Stromal cell of bone marrow (primary cell): ENCODE measurements around the gene USP32.
A peak's percentile ranks its signal among the peaks of the same experiment; 100 is the strongest.
"Not testable (repeated sequence)": the region's sequence is repeated elsewhere in the genome, so short reads cannot be mapped to it uniquely, and the experiment has no call there.

ENCODE experiments used
- DNase-seq: peaks from one replicate; pipeline ENCODE4 v3.0.0-alpha.2; 2012; ENCODE audit warnings: low read depth

USP32 gene

DNA sequence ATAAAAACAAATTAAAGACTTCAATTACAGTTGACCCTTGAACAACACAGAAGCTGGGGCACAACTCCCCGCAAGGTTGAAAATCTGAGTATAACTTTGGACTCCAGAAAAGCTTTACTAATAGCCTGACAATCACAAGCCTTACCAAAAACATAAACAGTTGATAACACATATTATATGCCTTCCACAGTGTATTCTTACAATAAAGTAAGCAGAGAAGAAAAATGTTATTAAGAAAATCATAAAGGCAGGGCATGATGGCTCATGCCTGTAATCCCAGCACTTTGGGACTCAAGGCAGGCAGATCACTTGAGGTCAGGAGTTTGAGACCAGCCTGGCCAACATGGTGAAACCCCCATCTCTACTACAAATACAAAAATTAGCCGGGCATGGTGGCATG, 58.9 kb downstream of the USP32 start:
- DNase-seq, result not testable (repeated sequence)

DNA sequence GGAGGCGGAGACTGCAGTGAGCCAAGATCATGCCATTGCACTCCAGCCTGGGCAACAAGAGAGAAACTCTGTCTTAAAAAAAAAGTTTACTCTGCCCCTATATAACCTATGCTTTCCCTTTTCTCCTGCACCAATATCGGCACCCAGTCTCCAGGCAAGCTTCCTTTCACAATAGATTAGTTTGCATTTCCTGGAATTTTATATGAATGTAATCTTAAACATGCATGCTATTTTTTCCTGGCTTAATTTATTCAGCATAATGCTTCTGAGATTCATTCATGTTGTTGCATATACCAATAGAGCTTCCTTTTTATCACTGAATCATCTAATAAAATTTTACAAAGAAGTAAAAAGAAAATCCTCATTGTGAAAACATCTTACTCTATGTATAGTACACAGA, 59.4 kb downstream of the USP32 start:
- DNase-seq, result no peak

DNA sequence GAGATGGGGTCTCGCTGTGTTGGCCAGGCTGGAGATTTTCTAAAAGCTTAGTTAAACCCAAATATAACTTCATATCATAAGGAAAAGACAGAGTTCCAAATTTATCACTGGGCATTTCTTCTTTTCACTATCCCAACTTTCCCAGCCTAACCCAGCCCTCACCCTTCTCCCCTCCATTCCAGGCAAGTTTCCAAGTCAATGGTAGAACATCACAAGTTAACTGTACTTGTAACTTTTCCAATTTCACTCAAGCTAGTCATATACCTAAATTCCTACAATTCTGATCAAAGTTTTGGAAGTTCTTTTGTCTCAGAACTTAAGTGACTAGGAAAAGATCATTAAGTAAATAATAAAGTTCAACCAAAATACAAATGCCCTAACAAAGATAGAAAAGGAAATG, 61.2 kb downstream of the USP32 start:
- no peak for DNase-seq

DNA sequence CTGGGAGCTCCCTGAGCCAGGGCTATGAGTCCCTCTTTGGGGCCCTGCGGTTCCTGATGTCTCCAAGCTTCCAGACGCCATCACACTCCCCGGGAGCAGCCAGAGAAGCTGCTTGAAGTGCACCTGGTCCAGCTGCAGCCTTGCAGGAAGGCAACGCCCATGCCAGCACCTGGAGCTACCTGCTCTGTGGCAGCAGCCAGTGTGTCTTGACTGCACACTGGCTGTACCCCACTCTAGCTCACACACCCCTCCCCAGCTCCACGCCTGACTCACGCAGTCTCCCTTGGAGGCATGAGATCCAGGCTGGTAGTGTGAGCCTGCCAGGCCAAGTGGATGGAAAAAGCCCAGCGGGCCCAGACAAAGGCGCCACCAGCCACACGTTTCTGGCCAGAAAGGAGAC, 63.3 kb downstream of the USP32 start:
- DNase-seq, result no peak

DNA sequence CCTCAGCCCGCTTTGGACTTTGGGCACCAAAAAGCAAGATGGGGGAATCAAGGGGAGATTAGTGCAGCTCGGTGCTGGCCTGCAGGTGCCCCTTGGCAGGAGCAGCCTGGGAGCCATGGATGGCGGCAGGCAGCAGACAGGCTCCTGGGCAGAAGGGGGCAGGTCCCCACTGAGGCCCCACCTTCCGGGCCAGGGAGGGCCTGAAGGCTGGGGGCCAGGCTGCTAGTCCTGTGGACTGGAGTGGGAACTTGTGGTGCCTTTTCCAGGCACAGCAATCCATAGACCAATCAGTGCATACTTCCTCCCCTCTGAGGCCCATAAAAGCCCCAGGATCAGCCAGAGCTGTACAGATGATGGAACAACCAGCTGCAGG, 64.0 kb downstream of the USP32 start:
- no peak for DNase-seq

DNA sequence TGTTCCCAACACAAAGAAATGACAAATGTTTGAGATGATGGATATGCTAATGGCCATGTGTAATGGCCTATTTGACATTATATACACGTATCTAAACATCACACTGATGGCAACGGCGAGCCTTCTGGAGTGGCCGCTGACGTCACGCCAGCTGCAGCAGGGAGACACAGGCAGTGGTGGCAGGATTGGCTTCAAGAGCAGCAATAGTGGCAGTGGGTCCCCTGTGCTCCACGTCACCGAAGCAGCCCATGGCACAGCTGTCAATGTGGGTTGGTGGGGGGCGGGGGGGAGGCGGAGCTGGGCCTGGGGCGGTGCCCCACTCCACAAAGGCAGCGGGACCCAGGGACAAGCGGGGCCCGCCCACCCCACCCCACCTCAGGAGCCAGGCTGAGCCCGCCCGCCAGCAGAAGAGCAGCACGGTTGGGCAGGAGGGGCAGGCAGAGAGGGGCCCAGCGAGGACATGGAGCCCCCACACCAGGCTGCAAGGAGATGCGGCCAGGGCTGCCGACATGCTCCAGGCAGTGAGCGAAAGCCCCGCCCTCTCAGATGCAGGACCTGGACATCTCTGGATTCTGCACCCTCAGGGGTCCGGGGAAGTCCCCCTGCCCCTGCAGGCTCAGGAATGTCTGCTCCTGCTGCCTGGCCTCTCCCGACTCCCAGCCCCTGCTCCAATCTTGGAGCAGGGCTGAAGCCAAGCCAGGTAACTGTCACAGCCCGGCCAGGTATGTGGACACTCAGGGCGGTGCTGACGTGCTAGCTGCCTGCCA, 64.6 kb downstream of the USP32 start:
- no peak for DNase-seq

DNA sequence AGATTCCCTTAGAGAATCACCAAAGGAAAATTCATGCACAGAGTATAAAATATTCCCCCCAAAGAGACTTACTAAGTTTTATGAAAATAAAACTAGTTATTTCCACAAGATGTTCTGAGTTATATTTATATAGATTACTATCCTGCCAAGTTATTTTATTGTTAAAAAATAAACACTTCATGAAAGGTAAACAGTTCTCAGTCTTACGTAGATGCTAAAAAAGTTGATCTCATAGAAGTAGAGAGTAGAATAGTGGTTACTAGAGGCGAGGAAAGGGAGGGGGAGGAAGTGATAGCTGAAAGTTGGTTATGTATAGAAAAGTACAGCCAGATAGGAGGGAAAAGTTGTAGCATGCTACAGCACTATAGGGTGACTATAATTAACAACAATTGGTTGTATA, 65.2 kb downstream of the USP32 start:
- DNase-seq, result no peak

DNA sequence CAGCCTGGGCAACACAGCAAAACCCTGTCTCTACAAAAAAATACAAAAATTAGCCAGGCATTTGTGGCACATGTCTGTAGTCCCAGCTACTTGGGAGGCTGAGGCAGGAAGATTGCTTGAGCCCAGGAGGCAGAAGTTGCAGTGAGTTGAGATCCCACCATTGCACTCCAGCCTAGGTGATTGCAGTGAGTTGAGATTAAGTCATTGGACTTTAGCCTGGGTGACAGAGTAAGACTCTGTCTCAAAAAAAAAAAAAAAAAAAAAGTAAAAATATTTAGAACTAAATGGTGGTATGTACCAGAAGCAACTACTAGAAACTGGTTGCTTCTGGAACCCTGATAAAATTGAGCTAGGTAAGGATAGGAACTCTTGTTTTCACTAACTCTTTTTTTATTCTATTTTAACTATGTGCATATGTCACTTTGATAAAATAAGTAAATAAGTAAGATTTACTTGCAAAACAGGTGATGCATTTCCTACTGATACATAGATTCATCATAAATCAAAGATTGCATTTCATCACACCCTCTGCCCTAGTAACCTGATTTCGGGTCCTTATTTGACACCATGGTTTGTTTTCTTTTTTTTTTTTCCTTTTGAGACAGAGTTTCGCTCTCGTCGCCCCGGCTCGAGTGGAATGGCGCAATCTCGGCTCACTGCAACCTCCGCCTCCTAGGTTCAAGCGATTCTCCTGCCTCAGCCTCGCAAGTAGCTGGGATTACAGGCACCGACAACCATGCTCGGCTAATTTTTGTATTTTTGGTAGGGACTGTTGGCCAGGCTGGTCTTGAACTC, 66.0 kb downstream of the USP32 start:
- no peak for DNase-seq

DNA sequence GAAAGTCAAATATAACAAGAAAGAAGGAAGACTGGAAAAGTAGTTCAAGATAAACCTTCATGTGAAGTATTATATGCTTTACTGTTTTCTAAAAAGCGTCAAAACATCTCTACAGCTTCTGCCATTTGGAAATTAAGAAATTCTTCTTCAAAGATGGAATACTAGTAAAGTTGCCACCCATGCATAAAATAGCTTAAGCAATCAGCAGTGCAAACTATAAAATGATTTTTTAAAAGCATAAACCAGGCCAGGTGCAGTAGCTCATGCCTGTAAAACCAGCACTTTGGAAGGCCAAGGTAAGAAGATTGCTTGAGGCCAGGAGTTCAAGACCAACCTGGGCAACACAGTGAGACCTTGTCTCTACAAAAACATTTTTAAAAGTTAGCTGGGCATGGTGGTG, 68.2 kb downstream of the USP32 start:
- DNase-seq, result no peak

DNA sequence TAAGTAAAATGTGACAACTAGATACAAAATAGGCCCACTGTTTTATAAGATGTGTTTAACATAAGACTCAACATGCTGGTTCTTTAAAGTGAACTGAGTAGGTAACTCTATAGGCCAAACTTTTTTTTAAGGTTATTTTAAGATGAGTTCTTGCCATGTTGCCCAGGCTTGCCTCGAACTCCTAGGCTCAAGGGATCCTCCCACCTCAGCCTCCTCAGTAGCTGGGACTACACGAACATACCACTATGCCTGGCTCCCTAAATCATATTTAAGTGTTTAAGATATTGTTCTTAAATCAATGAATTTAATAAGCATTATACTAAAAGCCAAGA, 69.9 kb downstream of the USP32 start:
- DNase-seq, result no peak

DNA sequence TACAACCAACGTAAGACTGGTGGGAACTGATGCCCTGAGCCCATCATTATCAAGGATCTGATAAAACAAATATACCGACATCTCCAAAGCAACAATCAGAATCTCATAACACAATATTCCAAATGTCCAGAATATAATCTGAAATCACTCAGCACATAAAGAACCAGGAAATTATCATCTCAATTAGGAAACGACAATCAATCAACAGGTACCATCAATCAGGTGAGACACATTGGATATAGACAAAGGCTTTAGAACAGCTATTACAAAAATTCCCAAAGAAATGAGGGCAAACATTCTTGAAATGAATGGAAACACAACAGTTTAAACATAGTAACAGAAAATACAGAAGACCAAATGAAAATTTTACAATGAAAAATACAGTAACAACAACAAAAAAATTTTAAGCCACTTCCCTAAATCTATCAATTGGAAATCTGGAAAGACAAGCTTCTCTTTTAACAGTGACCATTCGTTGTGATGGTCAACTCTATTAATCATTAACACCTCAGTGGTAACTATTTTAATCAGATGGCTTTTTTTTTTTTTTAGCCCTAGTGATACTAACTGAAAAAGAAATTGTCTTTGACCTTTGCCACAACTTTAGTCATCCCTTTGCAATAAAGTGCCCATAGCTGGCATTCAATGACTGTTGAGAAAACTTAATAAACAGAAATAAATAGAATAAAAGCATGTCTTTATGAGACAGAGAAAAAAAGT, 70.4 kb downstream of the USP32 start:
- no peak for DNase-seq

DNA sequence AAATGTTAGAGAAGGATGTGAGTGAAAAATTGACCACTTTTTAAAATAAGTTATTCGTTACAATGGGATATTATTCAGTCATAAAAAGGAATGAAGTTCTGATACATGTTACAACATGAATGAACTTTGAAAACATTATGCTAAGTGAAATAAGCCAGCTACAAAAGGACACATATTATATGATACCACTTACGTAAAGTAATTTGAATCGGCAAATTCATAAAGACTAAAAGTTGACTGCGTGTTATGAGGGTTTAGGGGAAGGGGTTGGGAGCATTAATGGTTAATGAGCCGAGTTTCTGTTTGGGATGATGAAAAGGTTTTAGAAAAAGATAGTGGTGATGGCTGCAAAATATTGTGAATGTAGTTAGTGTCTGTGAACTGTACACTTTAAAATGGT, 73.1 kb downstream of the USP32 start:
- DNase-seq, result no peak

DNA sequence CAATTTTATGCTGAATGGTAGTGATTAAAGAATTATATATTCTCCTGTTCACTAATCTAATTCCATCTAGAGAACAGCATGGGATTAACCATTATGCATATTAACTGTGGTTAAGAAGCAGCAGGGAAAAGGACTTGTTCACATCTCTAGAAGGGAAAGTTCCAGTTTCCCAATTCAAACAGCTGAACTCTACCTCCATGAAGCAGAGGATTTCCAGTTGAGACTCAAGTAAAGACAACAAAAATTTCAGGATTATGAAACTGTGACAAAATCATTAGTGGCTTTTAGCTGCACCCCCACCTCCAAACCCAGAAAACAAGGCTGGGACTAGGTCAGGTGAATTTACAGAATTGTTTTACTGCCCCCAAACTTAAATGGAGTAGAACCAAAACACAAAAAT, 73.6 kb downstream of the USP32 start:
- DNase-seq, result no peak

DNA sequence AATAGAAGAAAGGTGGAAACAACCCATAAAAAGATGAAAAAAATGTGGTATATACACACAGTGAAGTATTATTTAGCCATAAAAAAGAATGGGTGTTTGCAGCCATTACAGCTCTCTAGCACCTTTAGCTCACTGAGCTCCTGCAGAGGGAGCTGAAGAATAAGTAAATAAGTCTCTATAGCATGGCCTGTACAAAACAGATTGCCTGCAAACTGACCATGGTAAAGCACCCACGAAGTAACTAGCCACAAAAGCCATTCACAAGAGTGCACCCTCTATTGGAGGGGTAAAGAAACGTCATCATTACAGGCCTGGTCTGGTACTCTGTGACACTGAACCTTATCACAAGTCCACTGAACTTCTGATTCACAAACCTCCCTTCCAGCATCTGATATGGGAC, 76.3 kb downstream of the USP32 start:
- DNase-seq, result no peak

DNA sequence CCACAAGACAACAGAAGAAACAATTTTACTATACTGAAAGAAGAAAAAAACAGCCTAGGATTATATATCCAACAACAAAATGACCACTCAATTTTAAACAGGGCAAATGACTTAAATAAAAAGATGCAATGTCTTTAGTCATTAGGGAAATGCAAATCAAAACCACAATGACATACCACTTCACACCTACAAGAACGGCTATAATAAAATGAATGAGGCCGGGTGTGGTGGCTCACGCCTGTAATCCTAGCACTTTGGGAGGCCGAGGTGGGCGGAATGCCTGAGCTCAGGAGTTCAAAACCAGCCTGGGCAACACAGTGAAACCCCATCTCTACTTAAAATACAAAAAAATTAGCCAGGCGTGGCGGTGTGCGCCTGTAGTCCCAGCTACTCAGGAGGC, 77.0 kb downstream of the USP32 start:
- DNase-seq, result not testable (repeated sequence)

DNA sequence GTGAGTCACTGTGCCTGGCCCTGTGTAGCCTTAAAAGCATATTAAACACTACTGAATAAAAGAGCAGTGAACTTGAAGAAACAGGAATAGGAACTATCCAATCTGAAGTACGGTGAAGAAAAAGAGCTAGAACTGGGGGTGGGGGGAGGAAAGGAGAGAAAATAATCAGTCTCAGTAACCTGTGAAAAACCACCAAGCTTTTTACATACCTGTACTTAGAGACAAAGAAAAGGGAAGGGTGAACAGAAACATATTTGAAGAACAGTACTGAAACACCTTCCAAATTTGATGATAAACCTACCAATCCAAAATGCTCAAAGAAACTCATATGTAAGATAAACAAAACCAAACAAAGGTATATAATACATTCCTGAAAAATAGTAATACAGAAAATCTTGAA, 77.5 kb downstream of the USP32 start:
- no peak for DNase-seq

DNA sequence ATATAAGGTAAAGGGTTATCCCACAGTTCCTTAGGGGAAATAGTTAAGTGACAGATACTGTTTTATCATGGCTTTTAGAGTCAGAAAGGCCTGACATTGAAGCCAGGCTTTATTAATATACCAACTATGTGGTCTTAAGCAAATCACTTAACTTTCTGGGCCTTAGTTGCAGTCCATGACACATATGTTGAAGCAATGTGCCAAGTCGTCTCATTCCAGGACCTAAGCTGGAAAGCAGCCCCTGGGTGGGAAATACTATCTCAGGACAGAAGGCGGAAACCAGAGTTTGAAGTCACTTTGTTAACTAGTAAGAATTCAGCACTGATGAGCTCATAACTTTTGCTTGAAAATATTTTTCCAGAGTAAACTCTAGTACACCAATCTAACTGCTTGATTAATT, 80.0 kb downstream of the USP32 start:
- peak; percentile 9 for DNase-seq

DNA sequence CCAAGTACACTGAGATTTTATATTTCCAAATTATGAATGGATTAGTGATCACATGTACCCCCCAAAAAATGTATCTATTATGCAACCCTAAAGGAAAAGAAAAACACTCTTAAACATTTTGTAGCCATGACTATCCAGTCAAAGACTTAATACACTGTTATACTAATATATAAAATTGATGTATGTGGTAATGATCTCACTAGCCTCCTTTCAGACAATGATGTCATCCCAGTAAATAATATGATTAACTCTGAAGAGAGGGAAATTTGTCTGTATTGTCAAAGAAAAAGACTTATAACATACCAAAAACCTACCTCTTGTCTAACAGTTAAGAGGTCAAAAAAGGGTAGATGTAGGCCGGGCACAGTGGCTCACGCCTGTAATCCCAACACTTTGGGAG, 80.7 kb downstream of the USP32 start:
- no peak for DNase-seq

DNA sequence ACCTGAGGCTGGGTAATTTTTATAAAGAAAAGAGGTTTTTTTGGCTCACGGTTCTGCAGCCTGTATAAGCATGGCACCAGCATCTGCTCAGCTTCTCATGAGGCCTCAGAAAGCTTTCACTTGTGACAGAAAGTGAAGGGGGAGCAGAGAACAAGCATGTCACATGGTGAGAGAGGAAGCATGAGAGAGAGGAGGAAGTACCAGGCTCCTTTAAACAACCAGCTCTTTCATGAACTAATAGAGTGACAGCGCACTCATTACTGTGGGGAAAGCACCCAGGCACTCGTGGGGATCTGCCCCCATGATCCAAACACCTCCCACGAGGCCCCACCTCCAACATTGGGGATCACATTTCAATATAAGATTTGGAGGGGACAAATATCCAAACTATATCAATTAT, 86.8 kb downstream of the USP32 start:
- no peak for DNase-seq

DNA sequence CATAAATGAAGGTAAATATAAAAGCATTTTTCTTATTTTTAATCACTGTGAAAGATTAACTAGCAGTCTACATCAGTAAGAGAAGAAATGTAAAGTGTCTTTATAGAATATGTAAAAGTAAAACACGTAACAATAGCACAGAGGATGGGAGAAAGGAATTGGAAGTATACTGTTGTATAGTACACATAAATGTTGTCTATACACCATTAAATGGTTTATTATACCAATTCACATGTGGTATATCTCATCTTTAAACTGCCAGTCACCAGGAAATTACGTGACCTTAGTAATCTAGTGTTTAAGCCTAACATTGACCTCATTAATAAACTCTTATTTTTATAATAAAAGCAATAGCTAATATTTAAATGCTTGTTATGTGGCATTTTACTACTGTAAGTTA, 87.4 kb downstream of the USP32 start:
- DNase-seq, result no peak

DNA sequence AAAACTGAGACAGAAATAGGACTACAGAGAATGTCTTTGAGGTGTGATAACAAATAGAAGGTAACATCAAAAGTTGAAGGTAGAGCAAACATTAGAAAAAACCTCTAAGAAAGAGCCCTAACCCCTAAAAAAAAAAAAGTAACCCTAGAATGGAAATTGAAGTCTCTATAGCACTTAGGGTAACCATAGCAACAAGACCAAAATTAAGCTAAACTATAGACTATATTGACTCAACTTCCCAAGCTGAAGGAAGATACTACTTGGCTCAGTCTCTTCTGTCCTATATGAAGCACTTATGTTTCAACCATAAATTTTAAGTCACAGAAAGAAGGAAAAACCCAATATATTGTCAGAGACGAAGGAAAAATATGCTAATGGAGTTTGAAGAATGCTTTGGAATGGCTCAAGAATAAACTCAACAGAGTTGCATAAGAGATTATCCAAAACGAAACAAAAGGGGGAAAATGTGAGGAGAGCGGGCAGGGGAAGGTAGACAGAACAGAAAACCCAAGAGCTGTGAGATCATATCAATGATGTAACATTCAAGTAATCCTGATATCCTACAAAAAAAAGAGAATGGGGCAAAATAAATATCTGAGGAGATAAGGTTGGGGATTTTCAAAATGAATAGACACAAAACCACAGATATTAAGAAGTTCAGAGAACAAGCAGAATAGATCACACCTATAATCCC, 88.4 kb downstream of the USP32 start:
- no peak for DNase-seq

DNA sequence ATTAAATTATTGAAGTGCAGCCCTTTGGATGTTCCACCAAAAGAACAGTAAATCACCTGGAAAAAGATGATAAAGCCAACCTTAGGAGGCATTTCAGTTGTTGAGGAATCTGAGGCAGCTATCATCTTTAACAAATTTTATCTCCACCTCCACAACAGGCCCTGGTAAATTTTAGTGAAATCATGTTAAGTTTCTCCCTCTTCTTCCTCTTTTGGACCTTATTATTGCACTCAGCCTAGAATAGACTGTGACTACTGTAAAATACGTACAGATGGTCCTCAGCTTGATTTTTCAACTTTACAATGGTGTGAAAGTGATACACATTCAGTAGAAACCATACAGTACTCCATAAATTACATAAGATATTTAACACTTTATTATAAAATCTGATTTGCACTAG, 90.3 kb downstream of the USP32 start:
- DNase-seq, result no peak

DNA sequence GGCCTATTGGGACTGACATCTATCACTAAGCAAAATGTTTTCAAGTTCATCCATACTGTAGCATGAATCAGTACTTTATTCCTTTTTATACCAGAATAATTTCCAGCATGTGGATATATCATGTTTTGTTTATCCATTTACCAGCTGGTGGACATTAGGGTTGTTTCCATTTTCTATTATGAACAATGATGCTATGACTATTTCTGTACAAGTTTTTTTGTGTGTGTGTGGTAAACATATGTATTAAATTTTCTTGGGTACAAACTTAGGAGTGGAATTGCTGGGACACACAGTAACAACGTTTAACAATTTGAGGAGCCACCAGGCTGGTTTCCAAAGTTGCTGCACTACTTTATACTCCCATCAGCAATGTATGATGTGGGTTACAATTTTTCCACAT, 91.0 kb downstream of the USP32 start:
- no peak for DNase-seq
